ES-I3 (cell line): ENCODE data around the gene SLC6A1.

Experiments used
- H3K36me3 ChIP-seq: 2 replicates; pipeline ENCODE4 v1.6.1; 2013; ENCODE audit warnings: mild to moderate bottlenecking, low read length, control low read depth, moderate library complexity; ENCODE audit not compliant: insufficient read depth
- H3K4me1 ChIP-seq: 2 replicates; pipeline ENCODE4 v1.6.1; 2013; ENCODE audit warnings: mild to moderate bottlenecking, control low read depth, low read length; ENCODE audit not compliant: insufficient read depth
- H3K9ac ChIP-seq: 2 replicates; pipeline ENCODE4 v1.6.1; 2013; ENCODE audit warnings: low read depth, mild to moderate bottlenecking, low read length, moderate library complexity
- H3K9me3 ChIP-seq: 2 replicates; pipeline ENCODE4 v1.6.1; 2013; ENCODE audit warnings: mild to moderate bottlenecking, low read length, moderate library complexity; ENCODE audit not compliant: control insufficient read depth, insufficient read depth

The SLC6A1 gene

DNA sequence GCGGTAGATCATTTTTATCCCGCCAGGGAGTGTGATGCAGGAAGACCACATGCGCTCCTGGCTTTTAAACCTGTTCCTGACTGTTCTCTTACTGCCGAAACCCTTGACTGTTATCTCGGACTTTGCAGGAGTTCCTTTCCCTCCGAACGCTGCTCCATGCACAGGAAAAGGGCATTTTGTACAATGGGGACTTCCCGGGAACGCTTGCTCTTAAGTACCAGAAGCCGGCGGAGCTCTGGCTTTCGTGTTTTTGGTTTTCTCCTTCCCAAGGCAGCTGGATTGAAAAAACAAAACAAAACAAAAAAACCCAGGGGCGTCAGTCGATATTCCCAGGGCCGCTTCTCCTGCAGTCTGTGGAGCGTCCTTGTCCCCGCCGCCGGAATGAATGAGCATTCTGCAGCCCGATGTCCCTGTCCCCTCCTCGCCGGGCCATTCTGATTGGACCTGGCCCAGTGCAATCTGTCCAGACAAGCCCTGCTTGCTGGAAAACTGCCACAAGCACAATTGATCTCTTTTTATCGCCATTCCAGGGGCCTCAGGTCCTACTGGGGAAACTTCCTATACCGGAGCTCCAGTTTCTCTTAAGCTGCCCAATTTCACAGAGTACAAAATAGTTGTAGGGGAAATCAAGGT, 44.8 kb downstream of the SLC6A1 start:
- H3K36me3 ChIP-seq = no peaks in the 10 kb centered on the region

DNA sequence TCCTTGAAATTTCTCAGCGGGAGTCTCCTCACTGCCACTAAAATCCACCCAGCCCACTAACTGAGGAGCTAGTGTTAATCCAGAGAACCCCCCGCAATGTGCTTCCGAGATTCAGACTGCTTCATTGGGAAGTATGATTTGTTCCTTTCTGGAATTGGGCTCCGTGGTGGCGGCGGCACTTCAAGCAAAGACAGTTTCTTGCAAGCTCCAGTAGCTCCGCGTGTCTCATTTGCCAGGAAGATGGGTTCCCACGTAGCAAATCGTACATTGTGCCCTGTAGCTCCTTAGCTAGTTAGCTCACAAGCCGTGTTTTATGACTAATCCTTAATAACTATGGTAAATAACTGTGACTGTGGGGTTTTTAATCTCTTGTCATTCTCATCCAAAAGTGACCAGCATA, 45.4 kb downstream of the SLC6A1 start:
- H3K9ac ChIP-seq = no peak overlapping the region
- no peaks in the 10 kb centered on the region for H3K4me1 ChIP-seq
- no peaks in the 10 kb centered on the region for H3K36me3 ChIP-seq
- no peaks in the 10 kb centered on the region for H3K9me3 ChIP-seq

More for the DNA sequence above, 44.8 kb downstream of the SLC6A1 start:
- Histone ChIP-seq H3K9ac (no peak overlapping the region), H3K4me1 (no peaks in the 10 kb centered on the region), H3K9me3 (no peaks in the 10 kb centered on the region)

DNA sequence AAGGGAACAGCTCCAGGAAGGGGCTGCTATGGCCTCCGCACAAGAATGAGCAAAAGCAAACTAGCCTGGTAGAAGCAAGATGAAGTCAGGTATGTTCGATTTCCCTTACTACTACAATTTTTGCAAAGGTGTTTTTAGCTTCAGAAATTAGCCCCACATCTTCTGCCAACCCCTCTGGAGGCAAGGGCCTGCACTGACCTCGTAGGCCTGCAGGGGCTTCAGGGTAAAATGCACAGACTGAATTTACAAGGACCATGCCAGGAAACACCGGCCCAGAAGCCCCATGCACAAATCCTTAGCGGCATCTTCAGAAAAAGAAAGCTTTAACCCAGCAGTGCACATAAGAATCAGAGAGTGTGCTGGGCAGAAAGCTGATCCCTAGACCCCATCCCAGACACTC, 53.0 kb downstream of the SLC6A1 start:
- Histone ChIP-seq H3K36me3 (no peaks in the 10 kb centered on the region), H3K4me1 (no peaks in the 10 kb centered on the region), H3K9me3 (no peaks in the 10 kb centered on the region), H3K9ac (no peak overlapping the region)

DNA sequence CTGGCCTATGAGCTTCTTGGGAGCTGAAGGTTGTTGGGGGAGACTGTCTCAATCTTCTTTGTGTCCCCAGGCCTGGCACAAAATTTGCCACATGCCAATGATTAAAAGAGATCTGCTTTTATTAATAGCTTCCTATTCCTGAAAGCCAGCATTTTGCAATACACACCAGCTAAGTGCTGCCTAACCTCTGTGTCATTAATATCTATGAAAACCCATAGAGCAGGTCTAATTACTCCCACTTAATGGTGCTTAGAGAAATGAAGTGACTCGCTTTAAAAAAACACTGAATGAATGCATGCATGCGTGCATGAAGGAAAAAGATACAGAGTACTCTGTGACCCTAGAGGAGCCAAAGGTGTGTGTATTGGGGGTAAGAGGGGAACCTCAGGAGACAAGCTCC, 55.0 kb downstream of the SLC6A1 start:
- H3K36me3 ChIP-seq = no peaks in the 10 kb centered on the region
- H3K9ac ChIP-seq = no peak overlapping the region
- H3K4me1 ChIP-seq = no peaks in the 10 kb centered on the region; the same call in 1 of the 2 replicates
- no peaks in the 10 kb centered on the region for H3K9me3 ChIP-seq

DNA sequence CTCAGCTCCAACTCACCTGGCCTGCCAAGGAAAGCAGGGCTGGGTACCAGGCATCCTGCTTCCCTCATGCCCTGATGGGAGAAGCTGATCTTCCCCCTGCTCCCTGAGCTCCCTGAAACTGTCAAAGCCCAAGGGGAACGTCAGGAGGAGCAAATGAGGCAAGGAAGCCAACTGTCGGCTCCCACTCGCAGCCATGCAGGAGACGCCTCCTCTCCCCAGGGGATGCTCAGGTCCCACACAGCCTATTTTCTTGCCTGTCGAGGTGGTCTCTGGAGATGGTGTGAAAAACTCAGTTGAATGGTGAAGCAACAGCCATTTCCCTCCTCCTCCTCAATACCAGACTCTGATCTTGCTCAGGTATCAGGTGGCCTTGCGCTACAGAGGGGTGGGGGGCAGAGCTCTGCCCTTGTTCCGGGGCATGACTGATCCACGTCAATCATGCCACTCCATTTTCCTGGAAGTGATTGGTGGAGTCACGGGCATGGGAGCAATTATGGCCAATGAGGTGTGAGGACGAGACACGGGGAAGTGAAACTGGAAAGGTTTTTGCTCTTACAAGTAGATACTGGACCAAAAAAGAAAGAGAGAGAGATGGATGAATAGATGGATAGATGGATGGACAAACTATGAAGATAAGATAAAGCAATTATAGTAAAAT, 58.2 kb downstream of the SLC6A1 start:
- H3K9me3 ChIP-seq = no peaks in the 10 kb centered on the region
- H3K4me1 ChIP-seq = no peaks in the 10 kb centered on the region; the same call in 1 of the 2 replicates

DNA sequence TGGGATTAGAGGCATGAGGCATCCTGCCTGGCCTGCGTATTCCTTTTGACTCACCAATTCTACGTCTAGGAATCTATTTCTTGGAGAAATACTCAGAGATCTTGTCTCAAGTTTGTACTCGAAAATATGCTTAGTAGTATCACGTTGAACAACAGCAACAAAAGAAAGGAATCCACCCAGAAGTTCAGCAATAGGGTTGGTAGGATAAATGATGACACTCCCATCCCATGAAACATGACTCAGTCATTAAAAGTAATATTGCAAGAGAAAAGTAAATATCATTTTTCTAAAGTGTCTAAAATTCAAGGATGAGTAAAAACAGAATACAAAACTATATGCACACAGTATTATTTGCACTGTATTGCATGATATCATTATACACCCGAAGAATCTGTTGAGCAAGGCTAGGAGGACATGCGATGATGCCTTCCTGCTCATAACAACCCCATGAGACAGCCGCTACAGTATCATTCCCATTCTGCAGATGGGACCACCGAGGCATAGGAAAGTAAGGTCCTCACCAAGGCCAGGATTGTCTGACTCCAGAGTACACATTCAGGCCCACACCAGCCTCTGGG, 61.5 kb downstream of the SLC6A1 start:
- H3K9me3 ChIP-seq = no peaks in the 10 kb centered on the region
- no peaks in the 10 kb centered on the region; the same call in 1 of the 2 replicates for H3K4me1 ChIP-seq
- H3K9ac ChIP-seq = no peak overlapping the region
- H3K36me3 ChIP-seq = no peaks in the 10 kb centered on the region

More for the DNA sequence above, 58.2 kb downstream of the SLC6A1 start:
- Histone ChIP-seq H3K36me3 (no peaks in the 10 kb centered on the region), H3K9ac (no peak overlapping the region)

DNA sequence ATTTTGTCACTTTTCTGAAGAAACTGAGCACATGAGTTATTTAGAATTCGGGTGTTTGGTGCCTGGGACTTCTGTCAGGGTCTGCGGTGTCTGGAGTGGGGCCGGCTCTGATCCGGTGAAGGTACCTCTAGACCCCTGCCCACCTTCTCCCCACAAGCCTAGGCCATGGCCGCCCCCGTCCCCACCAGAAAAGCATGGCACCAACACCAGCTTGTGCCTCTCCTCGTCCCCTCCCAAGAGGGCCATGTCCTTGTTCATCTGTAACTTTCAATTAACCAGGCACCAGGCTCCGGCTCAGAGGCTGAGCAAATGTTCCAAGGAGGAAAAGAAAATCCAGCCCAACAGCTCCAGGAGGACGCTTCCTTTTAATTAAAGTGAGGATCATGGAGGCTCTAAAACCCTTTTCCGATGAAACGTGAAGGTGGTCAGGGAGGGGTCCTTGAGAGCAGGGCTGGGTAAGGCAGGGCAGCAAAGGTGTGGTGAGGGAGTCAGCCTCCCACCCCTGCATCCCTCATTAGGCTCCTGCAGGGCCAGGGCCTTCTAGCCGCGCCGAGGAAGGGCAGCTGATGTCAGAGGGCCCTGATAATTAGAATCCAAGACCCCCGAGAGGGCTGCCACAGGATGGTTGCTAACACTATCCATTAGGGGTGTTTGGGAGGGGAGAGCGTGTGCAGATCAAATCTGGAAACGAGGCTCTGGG, 62.3 kb downstream of the SLC6A1 start:
- Histone ChIP-seq H3K9me3 (no peaks in the 10 kb centered on the region), H3K9ac (no peak overlapping the region), H3K36me3 (no peaks in the 10 kb centered on the region), H3K4me1 (no peaks in the 10 kb centered on the region; the same call in 1 of the 2 replicates)

DNA sequence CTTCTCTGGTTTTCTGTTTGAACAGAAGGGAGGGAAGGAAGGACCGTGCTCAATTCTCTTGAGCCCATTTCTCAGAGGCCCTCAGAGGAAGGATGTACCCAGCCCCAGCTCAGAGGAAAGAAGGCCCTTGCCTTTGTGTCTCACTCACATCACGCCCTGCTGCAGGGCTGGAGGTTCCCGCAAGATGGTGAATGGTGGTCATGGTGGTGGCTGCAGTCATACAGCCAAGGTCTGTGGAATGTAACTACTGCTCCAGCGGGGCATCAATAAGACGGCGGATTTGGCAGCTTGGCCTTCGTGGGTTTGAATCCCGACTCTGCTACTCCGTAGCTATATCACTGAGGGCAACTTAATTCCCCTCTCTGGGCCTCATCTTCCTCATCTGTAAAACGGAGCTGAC, 62.9 kb downstream of the SLC6A1 start:
- Histone ChIP-seq H3K4me1 (no peaks in the 10 kb centered on the region; the same call in 1 of the 2 replicates), H3K9me3 (no peaks in the 10 kb centered on the region), H3K36me3 (no peaks in the 10 kb centered on the region), H3K9ac (no peak overlapping the region)

DNA sequence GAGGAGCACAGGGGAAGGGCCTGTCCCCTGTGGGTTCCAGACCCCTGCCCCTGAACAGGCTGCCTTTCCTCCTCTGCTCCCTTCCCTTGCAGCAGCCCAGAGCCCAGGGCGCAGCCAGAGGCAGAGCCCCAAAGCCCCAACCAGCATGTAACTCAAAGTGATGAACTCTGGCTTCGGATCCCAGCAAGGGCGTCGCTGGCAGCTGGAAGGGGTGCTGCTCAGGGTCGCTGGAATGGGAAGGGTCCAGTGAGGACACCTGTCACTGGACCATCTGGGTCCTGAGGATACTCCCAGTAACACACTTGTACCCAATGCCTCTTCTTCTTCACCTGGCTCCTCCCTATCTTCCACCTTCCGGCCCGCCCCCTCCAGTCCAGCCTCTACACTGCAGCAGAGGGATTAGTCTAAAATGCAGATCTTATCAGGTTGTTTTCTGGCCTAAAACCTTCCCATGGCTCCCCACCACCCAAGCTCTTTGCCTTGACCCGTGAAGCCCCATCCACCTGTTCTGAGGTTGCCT, 64.0 kb downstream of the SLC6A1 start:
- Histone ChIP-seq H3K36me3 (no peaks in the 10 kb centered on the region), H3K9me3 (no peaks in the 10 kb centered on the region), H3K4me1 (no peaks in the 10 kb centered on the region; the same call in 1 of the 2 replicates), H3K9ac (no peak overlapping the region)

DNA sequence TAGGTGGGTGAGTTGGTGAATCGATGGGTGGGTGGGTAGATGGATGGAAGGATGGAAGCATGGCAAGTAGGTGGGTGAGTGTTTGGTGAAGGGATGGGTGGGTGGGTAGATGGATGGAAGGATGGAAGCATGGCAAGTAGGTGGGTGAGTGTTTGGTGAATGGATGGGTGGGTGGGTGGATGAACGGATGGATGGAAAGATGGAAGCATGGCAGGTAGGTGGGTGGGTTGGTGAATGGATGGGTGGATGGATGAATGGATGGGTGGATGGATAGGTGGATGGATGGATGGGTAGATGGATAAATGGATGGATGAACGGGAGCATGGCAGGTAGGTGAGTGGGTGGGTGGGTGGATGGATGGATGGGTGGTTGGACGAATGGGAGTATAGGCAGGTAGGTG, 65.1 kb downstream of the SLC6A1 start:
- H3K36me3 ChIP-seq = no peaks in the 10 kb centered on the region
- no peaks in the 10 kb centered on the region; the same call in 1 of the 2 replicates for H3K4me1 ChIP-seq
- H3K9me3 ChIP-seq = no peaks in the 10 kb centered on the region
- no peak overlapping the region for H3K9ac ChIP-seq

DNA sequence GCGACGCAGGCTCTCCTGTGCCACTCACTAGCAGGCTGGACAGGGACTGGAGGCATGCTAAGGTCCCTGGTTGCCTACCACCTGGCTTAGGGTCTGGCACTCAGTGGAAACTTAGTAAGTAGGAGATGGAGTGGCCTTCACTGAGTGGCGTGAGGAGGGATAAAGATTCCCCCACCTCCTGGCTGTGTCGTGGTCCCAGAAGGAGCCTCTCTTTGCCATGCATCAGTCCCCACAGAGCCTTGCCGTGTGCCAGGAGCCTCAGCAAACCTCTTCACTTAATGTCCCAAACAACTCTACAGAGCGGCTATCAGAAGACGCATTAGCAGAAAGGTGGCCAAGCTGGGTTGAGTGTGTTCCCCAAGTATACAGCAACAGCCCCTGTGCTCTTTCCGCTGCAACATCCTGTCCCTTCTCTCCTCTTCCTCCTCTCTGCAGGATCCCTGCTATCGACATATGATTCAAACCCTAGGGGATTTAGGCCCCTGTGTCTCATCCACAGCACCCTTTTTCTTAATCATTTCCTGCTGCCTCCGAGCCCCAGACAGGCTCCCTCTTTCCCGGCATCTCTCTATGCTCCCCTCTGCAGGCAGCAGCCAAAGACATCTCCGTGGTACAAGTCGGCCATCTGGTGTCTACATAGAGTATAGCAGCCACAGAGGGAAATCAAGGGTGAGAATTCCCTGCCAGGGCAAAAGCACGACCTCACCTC, 66.7 kb downstream of the SLC6A1 start:
- Histone ChIP-seq H3K9me3 (no peaks in the 10 kb centered on the region), H3K9ac (no peak overlapping the region), H3K36me3 (no peaks in the 10 kb centered on the region), H3K4me1 (no peaks in the 10 kb centered on the region)

DNA sequence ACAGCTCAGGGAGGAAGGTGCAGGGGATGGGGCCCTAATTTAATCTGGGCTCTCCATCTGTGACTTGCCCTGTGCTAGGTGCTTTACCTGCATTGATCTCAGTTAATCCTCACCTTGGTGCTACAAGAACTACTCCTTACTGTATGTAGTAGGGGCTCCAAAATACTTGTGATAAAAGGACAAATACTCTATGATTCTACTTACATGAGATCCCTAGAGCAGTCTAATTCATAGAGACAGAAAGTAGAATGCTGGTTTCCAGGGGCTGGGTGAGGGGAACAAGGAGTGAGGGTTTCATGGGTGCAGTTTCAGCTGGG, 67.2 kb downstream of the SLC6A1 start:
- Histone ChIP-seq H3K9me3 (peaks cover 1% of the 10 kb centered on the region; the same call in 1 of the 2 replicates), H3K9ac (no peak overlapping the region), H3K36me3 (no peaks in the 10 kb centered on the region), H3K4me1 (no peaks in the 10 kb centered on the region)

DNA sequence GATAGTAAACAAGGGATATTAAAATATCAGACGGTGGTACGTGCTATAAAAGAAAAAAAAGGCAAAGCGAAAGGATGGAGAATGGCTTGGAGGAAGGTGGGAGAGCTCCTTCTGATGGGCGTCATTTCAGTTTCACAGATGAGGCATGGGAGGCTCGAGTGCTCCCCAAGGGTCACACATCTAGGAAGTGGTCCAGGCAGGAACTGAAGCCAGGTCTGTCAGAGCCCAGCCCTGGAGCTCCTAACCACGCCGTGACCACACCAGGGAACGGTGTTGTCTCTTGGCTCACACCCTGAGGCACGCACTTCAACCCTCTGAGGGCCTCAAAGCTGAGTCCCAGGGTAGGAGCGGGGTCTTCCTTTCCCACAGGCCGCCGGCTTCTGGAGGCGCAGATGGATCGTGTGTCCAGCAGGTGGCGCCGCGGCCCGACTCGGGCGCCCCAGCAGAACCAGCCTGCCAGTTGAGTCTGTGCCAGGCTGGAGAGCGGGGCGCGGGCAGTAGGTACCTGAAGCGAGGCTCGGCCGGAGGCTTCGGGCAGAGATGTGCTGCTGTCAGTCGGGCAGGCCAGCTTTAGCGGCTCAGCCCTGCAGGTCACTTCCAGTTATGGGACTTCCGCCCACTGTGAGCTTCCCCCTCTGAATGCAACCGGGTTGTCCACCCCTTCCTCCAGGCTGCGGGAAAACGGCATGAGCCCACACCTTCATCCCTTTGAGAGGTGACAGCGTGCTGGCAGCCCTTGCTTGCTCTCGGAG, 68.1 kb downstream of the SLC6A1 start:
- Histone ChIP-seq H3K9me3 (peaks cover 5% of the 10 kb centered on the region; the same call in 1 of the 2 replicates), H3K4me1 (no peaks in the 10 kb centered on the region), H3K36me3 (no peaks in the 10 kb centered on the region), H3K9ac (peak overlapping the region; percentile 52; the same call in 1 of the 2 replicates)
